Measurements from ENCODE around the gene SH3PXD2A. TPM values are rescaled to one million over a fixed set of nuclear protein-coding genes. Genes with fewer than 3 reads are reported as not detected.

SH3PXD2A gene
- total and polyA plus RNA-seq, 9 of the 15 experiments (the other 6 are each of a cell fraction or from before 2014, with no cell fraction given): 0.41 to 9.3 (median 2.5) TPM

- Histone ChIP-seq H3K9me3 (replicated peaks; ENCODE audit: control insufficient read depth, insufficient read depth, low read depth, low read length) (no peaks in the 10 kb centered on the region), H3K36me3 (ENCODE audit: control insufficient read depth, insufficient read depth, low read length) (no peaks in the 10 kb centered on the region), H3K9me1 (ENCODE audit: control insufficient read depth, insufficient read depth, low read length) (no peaks in the 10 kb centered on the region), H3K79me2 (ENCODE audit: control insufficient read depth, insufficient read depth, low read length) (no peaks in the 10 kb centered on the region), H3K9ac (ENCODE audit: insufficient read depth in 1 of 2, low read depth in 2 of 2, low read length in 2 of 2) (no peak overlapping the region), H3K27ac (ENCODE audit: extremely low read depth, low read depth, low read length) (no peak overlapping the region), H3K4me2 (ENCODE audit: insufficient read depth, low read length) (no peak overlapping the region), H2AFZ (ENCODE audit: low read depth, low read length) (no peak overlapping the region), H4K20me1 (replicated peaks; ENCODE audit: control insufficient read depth, insufficient read depth, low read length) (no peaks in the 10 kb centered on the region), H3K4me1 (replicated peaks in 1 of 2; ENCODE audit: control insufficient read depth in 2 of 2, insufficient read depth in 2 of 2, low read length in 2 of 2) (peaks cover 8 to 13% of the 10 kb centered on the region in 2 experiments; a peak in 3 of 5 replicates), H3K27me3 (ENCODE audit: control insufficient read depth in 2 of 2, insufficient read depth in 2 of 2, low read length in 2 of 2) (no peaks in the 10 kb centered on the region), H3K4me3 (no peak overlapping the region)
- ChIA-PET POLR2A (interaction anchor here (0.6 kb wide), 2 partner anchors 30 to 49 kb away, joined by 3 read pairs; no protein-coding TSS in a partner anchor), CTCF (ENCODE audit: low intra/inter-chr PET ratio) (no interaction called here)
- intact Hi-C loops (cut with micrococcal nuclease): no loop called here
- BruUV-seq (replicated peaks): no TSS peak
- ATAC-seq (no peak), DNase-seq (ENCODE audit: extremely low read depth in 1 of 4, low spot score in 3 of 4) (no peak), FAIRE-seq (no peak)
- no peak for TF ChIP-seq POLR2AphosphoS5 (IDR thresholded peaks at IDR 0.05; ENCODE audit: control insufficient read depth, insufficient read depth, low read depth, low read length)
- no peak for TF ChIP-seq DPF2 (IDR thresholded peaks at IDR 0.05)
- TF ChIP-seq TEAD4 (IDR thresholded peaks at IDR 0.05; ENCODE audit: low read length): no peak
- no peak for TF ChIP-seq TEAD4 (CRISPR knock-in tag; IDR thresholded peaks at IDR 0.05; ENCODE audit: borderline replicate concordance)
- no peak for TF ChIP-seq TCF7 (IDR thresholded peaks at IDR 0.05; ENCODE audit: borderline replicate concordance)
- no peak for TF ChIP-seq POLR3A (IDR thresholded peaks at IDR 0.05; ENCODE audit: borderline replicate concordance, extremely low read depth, insufficient read depth, insufficient read length)
- TF ChIP-seq MBD1 (CRISPR knock-in tag; IDR thresholded peaks at IDR 0.05): no peak
- in situ Hi-C loops (cut with MboI): loop anchor here (25.0 kb wide), 1 partner anchor 277 kb away; the partner anchor contains the start of gene SH3PXD2A
- WGBS (ENCODE audit: insufficient coverage, low coverage, missing lambda C conversion rate): 100% methylated on average over 2 of the region's 32 CpGs
These were observed 270.4 kb downstream of the SH3PXD2A start for GRCh38 chr10:103585011-103585405.

Measured in K562 (cell line).